Measurements from ENCODE around the gene PIK3CA.

GRCh38 chr3:179278932-179279693 lies 131.0 kb downstream of the PIK3CA start:
- TF ChIP-seq CTCF (IDR thresholded peaks at IDR 0.05 in 8 of 11, conservative IDR thresholded peaks at IDR 0.05 in 3 of 11) (no peak), POLR2AphosphoS5 (IDR thresholded peaks at IDR 0.05) (no peak)

Data from spleen (tissue), 7 donors.